ENCODE results near the gene C19orf44.
A peak's percentile ranks its signal among the peaks of the same experiment; 100 is the strongest.
"Not testable (repeated sequence)": the region's sequence is repeated elsewhere in the genome, so short reads cannot be mapped to it uniquely, and the experiment has no call there.

Gene C19orf44

DNA sequence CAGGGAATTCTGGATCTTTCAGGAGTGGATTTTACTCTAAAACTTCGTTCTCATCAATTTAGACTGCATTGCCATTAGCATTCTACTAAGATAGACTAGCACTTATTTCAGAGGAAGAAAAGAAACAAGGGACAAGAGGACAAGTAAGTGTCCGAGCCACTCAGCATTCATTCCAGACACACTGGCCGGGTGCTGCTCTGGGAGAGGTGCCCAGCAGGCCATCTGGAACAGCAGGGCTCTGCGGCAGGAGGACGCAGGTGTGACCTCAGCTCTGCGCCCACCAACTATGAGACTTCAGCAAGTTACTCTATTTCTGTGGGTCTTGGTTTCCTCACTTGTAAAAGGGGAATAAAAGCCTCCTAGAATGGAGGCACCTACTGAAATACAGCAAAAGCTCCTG is 28.6 kb upstream of the C19orf44 start:
- peaks cover 0 to 21% of the 10 kb centered on the region in 2 experiments for H3K36me3 ChIP-seq (ENCODE audit: control insufficient read depth in 1 of 2, insufficient read depth in 2 of 2, low read depth in 1 of 2, low read length in 2 of 2)
- peak overlapping the region; percentile 57 for H4K8ac ChIP-seq (ENCODE audit: low read length)
- H3K4me1 ChIP-seq (ENCODE audit: control insufficient read depth, insufficient read depth, low read depth, low read length): peaks cover 46% of the 10 kb centered on the region
- 81% methylated on average over 4 of the region's 6 CpGs for WGBS
- H2BK12ac ChIP-seq (ENCODE audit: low read length in 2 of 2): no peak overlapping the region
- H3K9me3 ChIP-seq (ENCODE audit: control insufficient read depth, low read length): no peaks in the 10 kb centered on the region
- no peak overlapping the region for H3K18ac ChIP-seq (ENCODE audit: low read depth in 1 of 2, low read length in 2 of 2)
- H2BK5ac ChIP-seq (ENCODE audit: low read depth, low read length, poor library complexity, severe bottlenecking): no peak overlapping the region
- H3K23ac ChIP-seq (ENCODE audit: low read length in 2 of 2): no peak overlapping the region
- H4K91ac ChIP-seq (ENCODE audit: low read length): no peak overlapping the region
- H2BK15ac ChIP-seq (ENCODE audit: low read depth, poor library complexity, severe bottlenecking): peak overlapping the region; percentile 60
- DNase-seq: no peak
- peaks cover 6% of the 10 kb centered on the region for H3K79me1 ChIP-seq (replicated peaks; ENCODE audit: low read length, poor library complexity, severe bottlenecking)
- H2AK5ac ChIP-seq (ENCODE audit: low read length, severe bottlenecking): no peak overlapping the region
- no peak overlapping the region for H3K9ac ChIP-seq (ENCODE audit: low read length)
- H2BK120ac ChIP-seq (ENCODE audit: low read depth, low read length): no peak overlapping the region
- no peak overlapping the region for H3K27ac ChIP-seq (ENCODE audit: low read length, poor library complexity, severe bottlenecking)
- peak overlapping the region in 1 of 2 experiments; percentile 14 for H3K4me3 ChIP-seq (ENCODE audit: insufficient read depth in 1 of 2, low read depth in 1 of 2, low read length in 2 of 2)
- H2AFZ ChIP-seq (ENCODE audit: low read depth, low read length): no peak overlapping the region
- H3K27me3 ChIP-seq (ENCODE audit: control insufficient read depth in 1 of 2, insufficient read depth in 1 of 2, low read length in 2 of 2): no peaks in the 10 kb centered on the region
- no peak overlapping the region for H3K14ac ChIP-seq (ENCODE audit: low read length in 2 of 2)
- H3K4me2 ChIP-seq (ENCODE audit: low read length, poor library complexity, severe bottlenecking): no peak overlapping the region
- no peak overlapping the region for H3K4ac ChIP-seq (ENCODE audit: low read depth in 1 of 2, low read length in 2 of 2)

DNA sequence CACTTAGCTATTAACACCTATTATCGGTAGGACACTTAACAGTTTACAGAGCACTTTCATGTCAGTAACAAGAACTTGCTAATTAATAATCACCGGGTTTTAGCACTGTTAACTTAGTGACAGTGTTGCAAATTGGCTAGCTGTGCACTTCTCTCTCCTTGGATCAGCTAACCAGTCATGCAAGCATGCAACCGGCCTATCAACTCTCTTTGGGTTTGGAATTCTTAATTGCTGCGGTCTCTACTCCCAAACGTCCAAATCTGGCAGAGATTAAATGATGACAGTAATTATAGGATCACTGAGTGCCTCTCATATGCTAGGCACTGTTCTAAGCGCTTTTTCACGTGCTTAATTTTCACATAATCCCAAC is 25.7 kb upstream of the C19orf44 start:
- Histone ChIP-seq H2AFZ (ENCODE audit: low read depth, low read length) (no peak overlapping the region), H2BK120ac (ENCODE audit: low read depth, low read length) (no peak overlapping the region), H2BK12ac (ENCODE audit: low read length in 2 of 2) (no peak overlapping the region), H3K4me3 (ENCODE audit: insufficient read depth in 1 of 2, low read depth in 1 of 2, low read length in 2 of 2) (peak overlapping the region in 1 of 2 experiments; percentile 93), H4K8ac (ENCODE audit: low read length) (no peak overlapping the region), H3K14ac (ENCODE audit: low read length in 2 of 2) (no peak overlapping the region), H3K9ac (ENCODE audit: low read length) (peak overlapping the region; percentile 89), H3K23ac (ENCODE audit: low read length in 2 of 2) (no peak overlapping the region), H2BK5ac (ENCODE audit: low read depth, low read length, poor library complexity, severe bottlenecking) (no peak overlapping the region), H3K4me2 (ENCODE audit: low read length, poor library complexity, severe bottlenecking) (peak overlapping the region; percentile 96), H3K9me3 (ENCODE audit: control insufficient read depth, low read length) (no peaks in the 10 kb centered on the region), H3K18ac (ENCODE audit: low read depth in 1 of 2, low read length in 2 of 2) (no peak overlapping the region), H3K36me3 (ENCODE audit: control insufficient read depth in 1 of 2, insufficient read depth in 2 of 2, low read depth in 1 of 2, low read length in 2 of 2) (peaks cover 0 to 9% of the 10 kb centered on the region in 2 experiments), H2AK5ac (ENCODE audit: low read length, severe bottlenecking) (no peak overlapping the region), H3K27me3 (ENCODE audit: control insufficient read depth in 1 of 2, insufficient read depth in 1 of 2, low read length in 2 of 2) (no peaks in the 10 kb centered on the region), H3K4me1 (ENCODE audit: control insufficient read depth, insufficient read depth, low read depth, low read length) (peaks cover 25% of the 10 kb centered on the region), H3K4ac (ENCODE audit: low read depth in 1 of 2, low read length in 2 of 2) (no peak overlapping the region), H3K79me1 (replicated peaks; ENCODE audit: low read length, poor library complexity, severe bottlenecking) (peaks cover 6% of the 10 kb centered on the region), H2BK15ac (ENCODE audit: low read depth, poor library complexity, severe bottlenecking) (no peak overlapping the region), H3K27ac (ENCODE audit: low read length, poor library complexity, severe bottlenecking) (peak overlapping the region; percentile 25), H4K91ac (ENCODE audit: low read length) (no peak overlapping the region)
- 20% methylated on average over 7 of the region's 7 CpGs for WGBS
- DNase-seq: peak; percentile 27

DNA sequence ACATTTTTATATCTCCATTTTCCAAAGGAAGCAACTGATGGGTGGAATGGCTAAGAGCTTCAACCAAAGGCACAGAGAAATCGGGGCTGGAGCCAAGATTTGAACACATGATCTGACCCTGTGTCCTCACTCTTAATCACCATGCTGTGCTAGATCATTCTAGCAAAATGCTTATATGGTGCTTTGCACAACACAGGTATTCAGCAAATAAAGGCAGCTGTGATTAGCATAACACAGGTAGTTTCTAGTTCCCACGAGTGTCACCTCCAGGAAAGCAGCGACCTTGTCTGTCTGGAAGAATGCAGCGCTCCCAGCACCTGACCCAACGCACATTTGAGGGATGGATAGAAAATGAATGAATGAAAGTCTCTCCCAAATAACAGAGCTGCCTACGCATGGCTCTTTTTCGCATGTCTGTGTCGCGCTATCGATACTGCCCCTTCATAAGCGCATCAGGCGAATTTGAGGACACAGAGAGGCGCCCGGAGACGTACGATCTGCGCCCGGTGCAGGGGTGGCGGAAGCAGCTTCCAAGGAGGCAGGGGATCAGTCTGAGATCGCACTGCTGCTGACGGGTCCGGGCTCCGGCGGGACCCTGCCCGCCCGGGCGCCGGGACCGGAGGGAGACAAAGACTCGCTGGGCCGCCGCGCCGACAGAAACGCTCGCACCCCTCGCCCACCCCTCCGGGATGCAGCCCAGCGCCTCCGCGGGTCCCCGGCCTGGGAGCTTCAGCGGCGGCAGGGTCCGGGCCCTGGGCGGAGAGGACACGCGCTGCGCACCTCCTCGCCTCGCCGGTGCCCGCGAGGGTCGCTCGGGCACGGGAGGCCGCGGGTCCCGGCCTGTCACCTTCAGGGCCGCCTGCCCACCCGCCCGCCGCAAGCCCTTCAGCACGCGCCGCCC is 25.0 kb upstream of the C19orf44 start:
- H3K9me3 ChIP-seq (ENCODE audit: control insufficient read depth, low read length): no peaks in the 10 kb centered on the region
- no peaks in the 10 kb centered on the region for H3K27me3 ChIP-seq (ENCODE audit: control insufficient read depth in 1 of 2, insufficient read depth in 1 of 2, low read length in 2 of 2)
- peaks cover 0 to 8% of the 10 kb centered on the region in 2 experiments for H3K36me3 ChIP-seq (ENCODE audit: control insufficient read depth in 1 of 2, insufficient read depth in 2 of 2, low read depth in 1 of 2, low read length in 2 of 2)
- peak overlapping the region; percentile 96 for H3K4me2 ChIP-seq (ENCODE audit: low read length, poor library complexity, severe bottlenecking)
- peak overlapping the region; percentile 78 for H2AFZ ChIP-seq (ENCODE audit: low read depth, low read length)
- peak overlapping the region; percentile 75 for H4K8ac ChIP-seq (ENCODE audit: low read length)
- peak overlapping the region; percentile 89 for H3K9ac ChIP-seq (ENCODE audit: low read length)
- H3K4me3 ChIP-seq (ENCODE audit: insufficient read depth in 1 of 2, low read depth in 1 of 2, low read length in 2 of 2): peak overlapping the region; percentile 93 to 98
- peak overlapping the region; percentile 51 to 89 for H3K4ac ChIP-seq (ENCODE audit: low read depth in 1 of 2, low read length in 2 of 2)
- peak overlapping the region; percentile 84 to 99 for H3K23ac ChIP-seq (ENCODE audit: low read length in 2 of 2)
- H3K14ac ChIP-seq (ENCODE audit: low read length in 2 of 2): peak overlapping the region in 1 of 2 experiments; percentile 93
- peak; percentile 49 for DNase-seq
- no peak overlapping the region for H2AK5ac ChIP-seq (ENCODE audit: low read length, severe bottlenecking)
- H3K27ac ChIP-seq (ENCODE audit: low read length, poor library complexity, severe bottlenecking): peak overlapping the region; percentile 51
- peaks cover 6% of the 10 kb centered on the region for H3K79me1 ChIP-seq (replicated peaks; ENCODE audit: low read length, poor library complexity, severe bottlenecking)
- 4% methylated on average over 24 of the region's 67 CpGs for WGBS
- H2BK120ac ChIP-seq (ENCODE audit: low read depth, low read length): peak overlapping the region; percentile 91
- H4K91ac ChIP-seq (ENCODE audit: low read length): peak overlapping the region; percentile 83
- H2BK12ac ChIP-seq (ENCODE audit: low read length in 2 of 2): peak overlapping the region in 1 of 2 experiments; percentile 67
- H3K4me1 ChIP-seq (ENCODE audit: control insufficient read depth, insufficient read depth, low read depth, low read length): peaks cover 24% of the 10 kb centered on the region
- H2BK15ac ChIP-seq (ENCODE audit: low read depth, poor library complexity, severe bottlenecking): peak overlapping the region; percentile 48
- no peak overlapping the region for H2BK5ac ChIP-seq (ENCODE audit: low read depth, low read length, poor library complexity, severe bottlenecking)
- H3K18ac ChIP-seq (ENCODE audit: low read depth in 1 of 2, low read length in 2 of 2): peak overlapping the region; percentile 92 to 96

DNA sequence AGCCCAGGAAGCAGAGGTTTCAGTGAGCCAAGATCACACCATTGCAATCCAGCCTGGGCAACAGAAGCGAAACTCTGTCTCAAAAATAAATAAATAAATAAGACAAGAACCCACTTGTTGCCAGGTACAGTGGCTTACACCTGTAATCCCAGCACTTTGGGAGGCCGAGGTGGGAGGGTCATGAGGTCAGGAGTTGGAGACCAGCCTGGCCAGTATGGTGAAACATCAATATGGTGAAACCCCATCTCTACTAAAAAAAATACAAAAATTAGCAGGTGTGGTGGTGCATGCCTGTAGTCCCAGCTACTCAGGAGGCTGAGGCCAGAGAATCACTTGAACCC is 23.7 kb upstream of the C19orf44 start:
- H3K27me3 ChIP-seq (ENCODE audit: control insufficient read depth in 1 of 2, insufficient read depth in 1 of 2, low read length in 2 of 2); H2BK12ac ChIP-seq (ENCODE audit: low read length in 2 of 2); H3K4ac ChIP-seq (ENCODE audit: low read depth in 1 of 2, low read length in 2 of 2); H3K79me1 ChIP-seq (replicated peaks; ENCODE audit: low read length, poor library complexity, severe bottlenecking); H3K36me3 ChIP-seq (ENCODE audit: control insufficient read depth in 1 of 2, insufficient read depth in 2 of 2, low read depth in 1 of 2, low read length in 2 of 2); H3K27ac ChIP-seq (ENCODE audit: low read length, poor library complexity, severe bottlenecking); H2BK15ac ChIP-seq (ENCODE audit: low read depth, poor library complexity, severe bottlenecking); H4K8ac ChIP-seq (ENCODE audit: low read length); H3K23ac ChIP-seq (ENCODE audit: low read length in 2 of 2); DNase-seq; H2BK5ac ChIP-seq (ENCODE audit: low read depth, low read length, poor library complexity, severe bottlenecking); H2AK5ac ChIP-seq (ENCODE audit: low read length, severe bottlenecking); H2AFZ ChIP-seq (ENCODE audit: low read depth, low read length); H3K9me3 ChIP-seq (ENCODE audit: control insufficient read depth, low read length); H3K14ac ChIP-seq (ENCODE audit: low read length in 2 of 2): not testable (repeated sequence)
- Histone ChIP-seq H3K4me2 (ENCODE audit: low read length, poor library complexity, severe bottlenecking) (peak overlapping the region; percentile 90), H3K9ac (ENCODE audit: low read length) (peak overlapping the region; percentile 93), H3K4me1 (ENCODE audit: control insufficient read depth, insufficient read depth, low read depth, low read length) (peaks cover 20% of the 10 kb centered on the region), H2BK120ac (ENCODE audit: low read depth, low read length) (peak overlapping the region; percentile 11), H4K91ac (ENCODE audit: low read length) (peak overlapping the region; percentile 65), H3K18ac (ENCODE audit: low read depth in 1 of 2, low read length in 2 of 2) (peak overlapping the region in 1 of 2 experiments; percentile 81), H3K4me3 (ENCODE audit: insufficient read depth in 1 of 2, low read depth in 1 of 2, low read length in 2 of 2) (peak overlapping the region; percentile 73 to 78)
- no CpG with 5 or more reads among the region's 2 CpGs for WGBS
